Stimulated activated CD4-positive, alpha-beta T cell treated with anti-CD3 and anti-CD28 coated beads, TNF-alpha, amount 100 ng/mL, for 24 hours (primary cell): ENCODE results near the gene ZNF653.
"Not testable (repeated sequence)": the region's sequence is repeated elsewhere in the genome, so short reads cannot be mapped to it uniquely, and the experiment has no call there.

Experiments used
- DNase-seq, 3 experiments: peaks; one replicate each; pipeline ENCODE4 v3.0.0-alpha.2; 2020; ENCODE audit warnings: low read depth in 3 of 3

The ZNF653 gene

DNA sequence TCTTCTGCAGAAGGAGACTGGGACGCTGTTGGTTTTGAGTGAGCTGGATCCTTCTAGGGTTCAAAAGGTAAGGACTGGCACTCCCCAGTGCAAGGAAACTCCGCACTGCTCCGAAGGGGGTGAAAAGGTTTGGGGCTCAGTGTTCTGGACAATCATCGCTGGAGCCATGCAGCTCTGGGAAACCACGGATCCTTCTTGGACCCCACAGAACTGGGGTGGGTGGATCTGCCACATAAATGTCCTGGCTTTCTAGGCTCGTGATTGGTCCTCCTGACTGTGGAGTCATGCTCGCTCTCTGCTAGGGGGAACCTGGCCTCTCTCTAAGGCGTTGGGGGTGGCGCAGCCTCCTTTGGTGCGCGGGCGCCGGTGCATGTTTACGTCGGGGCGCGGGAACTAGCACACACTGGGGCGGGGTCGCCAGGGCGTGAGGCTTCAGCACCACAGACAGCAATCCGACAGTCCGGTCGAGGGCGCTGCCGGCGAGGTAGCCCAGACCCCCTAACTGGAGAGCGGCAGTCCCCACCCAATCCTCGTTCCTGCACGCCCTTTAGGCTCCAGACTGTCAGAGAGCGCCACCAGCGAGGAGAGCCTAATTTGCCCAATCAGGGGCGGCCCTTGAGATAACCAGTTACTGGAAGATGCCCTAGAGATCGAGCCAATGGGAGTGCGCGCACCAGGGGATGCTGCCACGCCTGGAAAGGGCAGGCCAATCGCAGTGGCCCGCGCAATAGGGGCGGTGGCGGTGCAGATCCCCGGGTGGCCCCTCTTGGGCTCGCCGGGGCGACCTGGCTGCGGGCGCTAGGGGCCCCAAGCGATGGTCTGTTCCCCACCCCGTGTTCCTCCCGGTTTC lies 23.9 kb downstream of the ZNF653 start:
- DNase-seq = peak; percentile 49 to 82 (median 57)

DNA sequence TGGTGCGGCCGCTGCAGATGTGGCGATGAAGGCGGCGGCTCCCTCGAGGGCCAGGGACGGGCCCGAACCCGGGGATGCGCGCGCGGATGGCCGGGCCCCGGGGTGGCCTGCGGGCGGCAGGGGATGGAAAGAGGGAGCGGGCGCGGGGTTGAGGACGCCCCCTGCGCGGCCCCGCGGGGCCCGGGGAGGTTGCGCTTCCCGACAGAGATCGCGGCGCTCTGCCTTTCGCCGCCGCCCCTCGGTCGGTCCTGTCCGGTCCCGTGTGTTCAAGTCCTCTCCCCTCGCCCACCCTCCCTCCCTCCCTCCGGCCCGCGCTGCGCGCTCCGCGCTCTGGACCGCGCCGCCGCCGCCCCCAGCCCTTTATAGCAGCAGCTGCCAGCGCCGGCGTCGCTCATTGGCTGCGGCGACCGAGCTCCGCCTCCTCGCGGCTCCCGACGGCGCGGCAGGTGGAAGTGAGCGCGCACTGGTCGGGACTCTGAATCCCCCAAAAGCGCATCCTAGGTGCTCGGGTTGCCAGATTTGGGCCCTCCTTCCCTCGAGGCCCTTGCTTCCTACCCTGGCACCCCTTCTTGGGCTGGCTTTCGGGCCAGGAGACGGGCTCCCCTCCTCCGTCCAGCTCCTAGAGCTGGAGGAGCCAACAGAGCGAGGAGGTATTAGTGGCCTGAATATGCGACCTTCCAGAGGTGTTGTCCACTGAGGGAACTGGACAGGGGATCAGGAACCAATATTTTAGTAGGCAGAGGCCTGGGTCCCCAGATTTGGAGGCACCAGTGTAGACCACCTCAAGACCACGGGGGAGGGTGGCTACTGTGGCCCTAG lies 24.7 kb downstream of the ZNF653 start, which contains the start of gene ELAVL3:
TSS of gene ELAVL3 (minus strand) at position 332 of the 819 bp plus-strand sequence. CDS start 438 bp downstream, outside the sequence.
- no peak for DNase-seq

DNA sequence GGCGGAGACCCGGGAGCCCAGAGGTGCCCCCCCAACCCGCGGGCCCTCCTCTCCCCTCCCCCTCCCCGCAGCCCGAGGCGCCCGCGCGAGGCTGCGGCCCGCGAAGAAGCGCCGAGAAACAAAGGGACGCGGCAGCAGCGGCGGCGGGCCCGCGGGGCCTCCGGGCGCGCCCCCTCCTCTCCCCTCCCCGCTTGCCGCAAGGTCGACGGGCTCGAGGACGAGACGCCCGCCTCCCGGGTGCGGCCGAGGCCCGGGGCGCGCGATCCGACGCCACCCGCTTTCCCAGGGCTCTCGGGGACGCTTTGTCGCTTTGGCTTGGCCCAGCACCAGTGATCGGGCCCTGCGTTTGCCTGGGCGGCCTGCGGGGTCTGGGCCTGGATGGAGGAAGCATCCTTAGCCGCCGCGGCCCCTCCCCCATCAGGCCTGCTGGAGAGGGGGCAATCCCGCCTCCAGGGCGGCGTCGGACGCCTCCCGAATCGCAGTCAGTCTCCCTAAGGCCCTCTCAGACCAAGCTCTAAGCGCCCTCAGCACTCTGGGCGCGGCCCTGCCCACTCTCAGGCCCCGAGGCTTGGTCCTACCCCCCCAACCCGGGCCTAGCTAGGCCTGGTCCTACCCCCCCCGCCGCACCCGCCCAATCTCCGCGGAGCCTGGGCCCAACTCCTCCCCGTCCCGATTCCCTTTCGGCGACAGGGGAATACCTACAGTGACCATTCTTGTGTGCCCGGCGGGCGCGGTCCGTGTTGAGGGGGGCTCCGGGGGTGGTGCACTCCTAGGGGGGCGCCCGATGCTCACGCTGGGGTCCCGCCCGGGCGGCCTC lies 25.5 kb downstream of the ZNF653 start:
- DNase-seq = no peak

DNA sequence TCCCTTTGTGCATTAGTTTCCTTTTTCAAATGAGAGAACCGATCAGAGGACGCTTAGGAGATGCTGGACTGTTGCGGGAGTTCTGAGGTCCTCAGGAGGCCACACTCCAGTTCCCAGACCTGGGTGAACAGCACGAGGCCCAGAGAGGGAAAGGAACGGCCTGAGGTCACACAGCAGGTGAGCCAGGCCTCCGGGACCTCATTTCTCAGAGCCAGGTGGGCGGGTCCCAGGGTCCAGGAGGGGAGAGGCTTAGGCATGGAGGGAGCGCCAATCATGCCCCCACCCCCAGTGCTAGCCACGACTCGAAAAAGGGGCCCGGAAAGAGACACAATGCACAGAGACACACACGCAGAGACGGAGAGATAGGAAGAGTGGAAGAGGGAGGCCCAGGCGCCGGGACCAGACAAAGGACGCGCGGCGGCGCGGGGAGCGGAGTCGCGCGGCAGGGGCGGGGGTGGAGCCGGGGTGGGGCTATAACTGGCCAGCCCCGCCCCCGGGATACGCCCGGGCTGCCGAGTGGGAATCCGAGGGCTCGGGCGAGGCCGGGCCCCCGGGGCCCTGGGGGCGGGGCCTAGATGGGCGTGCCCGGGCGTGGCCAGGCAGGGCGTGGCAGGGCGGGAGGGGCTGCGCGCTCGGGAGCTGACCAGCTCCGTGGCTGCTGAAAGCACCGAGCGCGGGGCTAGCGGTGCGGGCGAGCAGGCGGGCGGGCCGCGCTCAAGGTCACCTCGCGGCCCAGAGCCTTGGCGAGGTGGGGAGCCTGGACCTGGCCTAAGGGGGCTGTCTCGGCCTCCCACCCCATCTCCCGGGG lies 26.3 kb downstream of the ZNF653 start:
- DNase-seq = peak in 2 of 3 experiments; percentile 22 to 45

DNA sequence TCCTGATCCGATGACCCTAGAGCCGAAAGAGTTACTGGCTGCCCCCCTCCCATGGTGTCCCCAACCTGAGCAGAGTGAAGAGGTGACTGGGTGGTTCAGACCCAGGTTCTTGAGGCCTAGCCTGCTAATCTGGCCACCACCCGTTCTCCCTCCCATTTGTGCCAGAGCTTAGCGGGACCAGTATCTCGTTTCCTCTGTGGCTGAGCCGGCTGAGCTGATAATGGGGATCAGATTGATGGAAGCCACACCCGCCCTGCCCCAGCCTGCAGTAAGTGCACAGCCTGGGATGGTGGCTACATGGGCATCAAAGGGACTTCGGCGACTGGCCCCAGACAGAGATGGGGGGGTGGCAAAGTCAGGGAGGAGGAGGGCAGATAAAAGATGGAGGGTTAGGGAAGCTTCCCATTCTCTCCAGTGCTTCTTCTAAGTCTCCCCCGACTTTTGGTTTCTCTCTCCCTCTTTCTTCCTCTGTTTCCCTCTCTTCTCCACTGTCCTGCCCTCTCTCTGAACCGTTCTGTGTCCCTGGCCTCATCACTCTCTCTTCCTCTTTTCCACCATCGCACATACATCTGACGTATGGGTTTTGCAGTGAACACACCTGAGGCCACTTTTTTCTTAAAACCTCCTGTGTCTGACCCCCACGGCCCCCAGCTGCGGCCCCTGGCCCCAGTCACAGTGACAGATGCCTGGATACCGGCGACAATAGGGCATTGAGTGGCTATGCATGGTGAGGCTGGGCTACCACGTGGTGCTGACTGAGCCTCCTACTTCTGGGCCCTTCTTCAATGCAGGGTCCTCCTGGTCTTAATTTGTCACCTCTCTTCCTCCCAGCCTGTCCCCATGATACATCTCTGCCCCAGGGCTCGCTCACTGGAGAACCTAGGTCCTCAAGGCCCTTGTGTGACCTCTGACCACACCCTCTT lies 27.2 kb downstream of the ZNF653 start:
- DNase-seq = no peak

DNA sequence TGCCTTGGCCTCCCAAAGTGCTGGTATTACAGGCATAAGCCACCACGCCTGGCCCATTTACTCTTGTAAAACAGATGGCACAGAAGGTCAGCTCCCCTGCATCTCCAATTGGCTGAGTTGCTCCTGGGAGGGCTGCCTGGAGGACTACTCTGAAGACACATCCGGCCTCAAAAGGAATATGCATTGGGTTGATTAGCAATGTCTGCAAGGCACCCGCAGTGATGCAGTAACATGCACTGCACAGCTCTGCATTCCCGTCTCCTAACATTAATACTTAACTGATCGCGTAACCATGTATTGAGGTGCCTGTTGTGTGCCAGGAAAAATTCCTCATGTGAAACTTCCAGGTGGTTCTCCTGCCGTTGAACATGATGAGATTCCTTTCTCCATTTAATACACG lies 29.8 kb downstream of the ZNF653 start:
- no peak for DNase-seq

DNA sequence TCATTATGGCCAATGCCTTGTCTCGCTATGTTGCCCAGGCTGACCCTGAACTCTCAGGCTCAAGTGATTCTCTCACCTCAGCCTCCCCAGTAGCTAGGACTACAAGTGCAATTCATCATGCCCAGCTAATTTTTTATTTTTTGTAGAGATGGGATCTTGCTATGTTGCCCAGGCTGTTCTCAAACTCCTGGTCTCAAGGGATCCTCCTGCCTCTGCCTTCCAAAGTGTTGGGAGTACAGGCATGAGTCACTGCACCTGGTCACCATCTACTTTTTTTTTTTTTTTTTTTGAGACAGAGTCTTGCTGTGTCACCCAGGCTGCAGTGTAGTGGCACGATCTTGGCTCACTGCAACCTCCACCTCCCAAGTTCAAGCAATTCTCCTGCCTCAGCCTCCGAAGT lies 30.3 kb downstream of the ZNF653 start:
- not testable (repeated sequence) for DNase-seq

DNA sequence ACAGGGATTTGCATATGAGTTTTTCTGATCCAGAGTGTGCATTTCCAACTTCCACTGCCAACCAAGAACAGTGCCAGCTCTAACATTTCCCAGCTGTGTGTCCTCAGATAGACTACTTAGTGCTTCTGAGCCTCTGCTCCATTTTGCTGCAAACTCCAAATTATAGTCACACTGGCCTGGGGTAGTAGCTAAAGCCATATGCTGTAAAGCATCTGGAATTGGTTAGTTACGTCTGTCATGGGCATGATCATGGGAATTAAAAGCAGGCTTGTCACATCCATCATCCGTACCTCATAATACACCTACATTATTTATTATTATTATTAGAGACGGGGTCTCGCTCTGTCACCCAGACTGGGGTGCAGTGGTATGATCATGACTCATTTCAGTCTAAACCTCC lies 31.9 kb downstream of the ZNF653 start:
- DNase-seq = no peak

DNA sequence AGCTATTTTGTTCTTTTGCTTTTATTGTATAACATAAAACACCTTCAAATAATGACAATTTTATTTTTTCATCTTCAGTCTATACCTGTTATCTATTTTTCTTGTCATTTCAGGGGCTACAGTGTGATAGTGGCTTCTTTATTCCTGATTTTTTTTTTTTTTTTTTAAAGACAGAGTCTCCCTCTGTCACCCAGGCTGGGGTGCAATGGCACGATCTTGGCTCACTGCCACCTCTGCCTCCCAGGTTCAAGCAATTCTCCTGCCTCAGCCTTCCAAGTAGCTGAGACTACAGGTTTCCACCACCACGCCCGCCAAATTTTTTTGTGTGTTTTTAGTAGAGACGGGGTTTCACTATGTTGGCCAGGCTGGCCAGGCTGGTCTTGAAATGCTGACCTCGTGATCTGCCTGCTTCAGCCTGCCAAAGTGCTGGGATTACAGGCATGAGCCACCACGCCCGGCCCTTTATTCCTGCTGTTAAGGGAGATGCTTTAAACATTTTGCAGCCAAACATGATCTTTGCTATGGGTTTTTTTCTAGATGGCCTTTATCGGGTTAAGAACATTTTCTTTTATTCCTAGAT lies 37.3 kb downstream of the ZNF653 start:
- DNase-seq = not testable (repeated sequence)

DNA sequence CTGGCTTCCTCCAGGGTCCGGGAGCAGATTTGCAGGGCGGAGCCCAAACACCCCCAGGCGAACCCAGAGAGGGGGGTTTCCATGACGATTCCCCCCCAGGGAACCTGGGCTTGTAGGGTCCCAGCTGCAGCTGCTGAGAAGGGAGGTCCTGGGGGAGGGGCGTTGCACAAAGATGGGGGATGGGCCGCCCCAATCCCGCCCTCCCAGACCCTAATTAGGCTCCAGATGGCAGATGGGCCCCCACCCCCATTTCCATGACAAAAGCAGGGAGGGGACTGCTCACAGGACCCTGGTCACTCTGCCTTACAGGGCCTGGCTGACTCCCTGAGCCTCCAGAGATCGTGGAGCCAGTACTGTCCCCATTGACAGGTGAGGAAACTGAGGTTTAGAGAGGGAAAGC lies 40.0 kb downstream of the ZNF653 start:
- DNase-seq = no peak

DNA sequence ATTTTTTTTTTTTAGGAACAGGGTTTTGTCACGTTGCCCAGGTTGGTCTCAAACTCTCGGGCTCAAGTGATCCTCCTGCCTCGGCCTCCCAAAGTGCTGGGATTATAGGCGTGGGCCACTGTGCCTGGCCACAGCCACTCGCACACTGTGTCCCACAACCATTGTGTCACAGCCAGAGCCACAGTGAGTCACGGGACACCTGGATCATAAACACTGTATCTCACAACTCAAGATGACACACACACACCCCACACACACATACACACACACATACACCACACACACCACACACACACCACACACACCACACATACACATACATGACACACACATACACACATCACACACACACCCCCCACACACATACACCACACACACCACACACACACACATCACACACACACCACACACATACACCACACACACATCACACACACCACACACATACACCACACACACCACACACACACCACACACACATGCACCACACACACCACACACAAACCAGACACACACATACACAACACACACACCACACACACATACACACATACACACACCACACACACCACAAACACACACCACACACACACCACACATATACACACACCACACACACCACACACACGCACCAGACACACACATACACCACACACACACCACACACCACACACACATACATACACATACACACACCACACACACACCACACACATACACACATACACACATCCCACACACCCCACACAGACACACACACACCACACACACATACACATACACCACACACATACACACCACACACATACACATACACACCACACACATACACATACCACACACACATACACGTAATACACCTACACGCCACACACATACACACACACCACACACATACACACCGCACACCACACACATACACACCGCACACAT lies 41.0 kb downstream of the ZNF653 start:
- DNase-seq = no peak

DNA sequence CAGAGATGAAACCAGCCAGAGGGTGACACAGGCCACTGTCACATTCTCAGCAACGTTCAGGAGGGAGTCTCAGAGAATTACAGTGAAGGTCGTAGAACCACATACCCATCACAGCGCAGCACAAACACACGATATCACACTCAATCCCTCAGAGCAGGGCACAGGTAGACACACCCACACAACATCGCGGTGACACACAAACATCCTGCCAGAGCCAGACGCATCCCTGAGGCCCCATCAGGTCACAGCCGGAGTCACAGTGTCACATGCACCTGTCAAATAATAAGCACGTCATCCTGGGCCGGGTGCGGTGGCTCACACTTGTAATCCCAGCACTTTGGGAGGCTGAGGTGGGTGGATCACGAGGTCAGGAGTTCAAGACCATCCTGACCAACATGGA lies 42.2 kb downstream of the ZNF653 start:
- no peak for DNase-seq

DNA sequence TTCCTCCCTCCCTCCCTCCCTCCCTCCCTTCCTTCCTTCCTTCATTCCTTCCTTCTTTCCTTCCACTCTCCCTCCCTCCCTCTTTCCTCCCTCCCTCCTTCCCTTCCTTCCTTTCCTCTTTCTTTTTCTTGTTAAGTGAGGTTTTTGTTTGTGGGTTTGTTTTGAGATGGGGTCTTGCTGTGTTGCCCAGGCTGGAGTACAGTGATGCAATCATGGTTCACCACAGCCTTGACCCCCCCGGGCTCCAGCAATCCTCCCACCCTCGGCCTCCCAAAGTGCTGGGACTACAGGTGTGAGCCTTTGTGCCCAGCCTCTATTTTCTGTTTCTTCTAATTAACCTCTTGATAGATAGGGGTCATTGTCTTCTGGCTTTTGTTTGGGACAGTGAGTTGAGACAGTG lies 44.2 kb downstream of the ZNF653 start:
- DNase-seq = no peak

DNA sequence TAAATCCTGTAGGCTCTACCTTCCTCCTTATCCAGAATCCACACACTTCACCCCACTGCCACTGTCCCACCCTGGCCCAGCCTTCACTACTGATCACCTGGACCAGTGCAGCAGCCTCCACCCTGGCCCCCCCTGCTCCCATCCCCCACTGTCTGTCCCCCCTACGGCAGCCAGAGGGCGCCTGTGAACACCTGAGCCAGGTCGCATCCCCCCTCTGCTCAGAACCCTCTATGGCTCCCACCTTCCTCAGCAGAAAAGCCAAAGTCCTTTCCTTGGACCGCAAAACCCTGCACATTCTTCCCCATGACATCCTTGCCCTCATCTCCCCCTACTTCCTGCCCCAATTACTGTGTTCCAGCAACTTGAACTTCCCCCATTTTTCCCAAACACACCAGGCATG lies 45.4 kb downstream of the ZNF653 start:
- no peak for DNase-seq

DNA sequence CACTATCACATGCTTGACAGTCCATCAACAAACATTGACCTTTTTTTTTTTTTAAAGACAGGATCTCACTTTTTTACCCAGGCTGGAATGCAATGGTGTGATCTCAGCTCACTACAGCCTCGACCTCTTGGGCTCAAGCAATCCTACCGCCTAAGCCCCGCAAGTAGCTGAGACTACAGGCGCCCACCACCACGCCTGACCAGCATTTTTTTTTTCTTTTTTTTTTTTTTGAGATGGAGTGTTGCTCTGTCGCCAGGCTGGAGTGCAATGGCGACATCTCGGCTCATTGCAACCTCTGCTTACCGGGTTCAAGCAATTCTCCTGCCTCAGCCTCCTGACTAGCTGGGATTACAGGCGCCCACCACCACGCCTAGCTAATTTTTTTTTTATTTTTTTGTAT lies 46.7 kb downstream of the ZNF653 start:
- DNase-seq = not testable (repeated sequence)

DNA sequence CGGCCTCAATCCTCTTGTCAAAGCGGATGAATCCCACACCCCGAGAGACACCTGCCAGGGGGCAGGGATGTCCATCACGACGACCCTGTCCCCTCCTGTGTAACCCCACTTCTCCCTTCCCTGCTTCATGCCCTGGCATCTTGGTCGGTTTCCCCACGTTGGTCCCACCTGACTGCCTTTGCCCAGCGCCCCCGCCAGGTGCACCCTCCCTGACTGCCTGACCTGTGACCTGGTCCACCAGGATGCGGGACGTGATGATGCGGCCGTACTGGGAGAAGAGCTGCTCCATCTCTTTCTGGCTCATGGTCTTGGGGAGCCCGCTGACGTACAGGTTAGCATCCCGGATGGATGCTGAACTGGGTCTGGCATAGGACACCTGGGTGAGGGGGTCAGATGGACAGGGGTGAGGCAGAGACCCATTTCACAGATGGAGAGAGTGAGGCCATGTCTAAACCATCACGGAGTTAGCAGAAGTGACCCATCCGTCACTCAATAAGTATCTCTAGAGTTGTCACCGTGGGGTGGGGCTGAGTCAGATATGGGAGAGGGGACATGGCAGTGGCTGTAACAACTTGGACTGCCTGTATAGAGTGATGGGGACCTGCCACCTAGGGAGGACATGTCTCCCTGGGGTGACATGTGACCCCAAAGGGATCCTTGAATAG lies 47.3 kb downstream of the ZNF653 start:
- DNase-seq = no peak

DNA sequence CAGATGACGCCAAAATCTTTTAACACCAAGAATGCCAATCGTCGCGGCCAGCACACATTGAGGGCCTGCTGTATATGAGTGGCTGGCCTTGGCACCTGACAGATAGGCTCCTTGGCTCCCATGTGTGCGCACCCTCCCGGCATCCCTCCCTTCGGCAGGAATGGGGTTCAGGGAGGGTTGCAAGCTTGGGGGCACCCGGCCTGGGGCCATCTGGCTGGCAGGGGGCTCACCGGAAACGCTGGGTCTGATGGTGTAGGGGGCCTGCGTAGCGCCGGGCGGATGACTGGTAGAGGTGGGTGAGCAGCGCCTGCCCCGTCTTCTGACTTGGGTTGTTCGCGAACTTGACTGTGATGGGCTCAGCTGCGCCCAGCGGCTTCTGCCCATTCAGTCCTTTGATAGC lies 47.8 kb downstream of the ZNF653 start:
- no peak for DNase-seq

DNA sequence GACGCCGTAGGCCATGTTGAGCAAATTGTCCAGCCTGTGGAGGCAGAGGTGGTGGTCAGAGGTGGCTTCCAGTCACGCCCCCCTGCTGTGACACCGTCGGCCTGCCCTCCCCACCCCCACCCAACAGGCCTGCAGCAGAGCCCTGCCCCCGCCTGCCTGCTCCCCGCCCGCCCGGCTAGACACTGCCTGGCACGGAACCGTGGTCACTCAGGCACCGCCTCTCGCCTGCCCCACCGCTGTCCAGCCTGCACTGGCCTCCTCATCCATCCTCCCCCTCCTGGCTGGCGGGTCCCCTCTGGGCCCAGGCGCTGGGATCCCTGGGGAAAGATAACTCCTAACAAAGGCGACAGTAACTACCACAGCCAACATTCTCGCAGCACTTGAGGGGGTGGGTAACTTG lies 48.5 kb downstream of the ZNF653 start:
- no peak for DNase-seq
